HFFc6 (cell line): Measurements from ENCODE around the gene DYSF. TPM values are rescaled to one million over a fixed set of nuclear protein-coding genes. Genes with fewer than 3 reads are reported as not detected.

ENCODE experiments used
- DNase-seq: peaks from one replicate; pipeline ENCODE4 v3.0.0-alpha.2; 2018
- H3K27ac Mint-ChIP-seq: 2 replicates; pipeline ENCODE4 v1.8.0; 2020; ENCODE audit warnings: mild to moderate bottlenecking, mixed read lengths
- H3K27me3 Mint-ChIP-seq: 2 replicates; pipeline ENCODE4 v1.8.0; 2021; ENCODE audit warnings: mild to moderate bottlenecking, moderate library complexity, mixed read lengths; ENCODE audit not compliant: insufficient read depth
- H3K36me3 Mint-ChIP-seq: 2 replicates; pipeline ENCODE4 v1.8.0; 2021; ENCODE audit warnings: low read depth, mixed read lengths
- H3K4me1 Mint-ChIP-seq: 2 replicates; pipeline ENCODE4 v1.8.0; 2020; ENCODE audit warnings: low read depth, mixed read lengths
- H3K4me3 Mint-ChIP-seq: 2 replicates; pipeline ENCODE4 v1.8.0; 2020; ENCODE audit warnings: mild to moderate bottlenecking, moderate library complexity, mixed read lengths
- H3K9me3 Mint-ChIP-seq: 2 replicates; pipeline ENCODE4 v1.8.0; 2020; ENCODE audit warnings: mild to moderate bottlenecking, mixed read lengths
- CTCF ChIP-seq: fragments of 200-600 bp; sonication (generic); IDR thresholded peaks from 2 replicates; pipeline ENCODE4 v1.5.0; 2021; ENCODE audit warnings: antibody characterized with exemption, mild to moderate bottlenecking
- total RNA-seq, 6 experiments: library from RNA; stranded (reverse); fragmentation: NEBNext Ultra II Directional; extraction: Animal tissue kit (Norgen Biotek cat#: 25700); gene quantifications; 2 replicates in 1 of 6; 3 replicates in 5 of 6; pipeline ENCODE4 v1.2.3, GENCODE V29; 2021

The DYSF gene
- total RNA-seq, 6 experiments from 2014 or later, result 0.07 to 0.57 (median 0.32) TPM

GRCh38 chr2:71587509-71588073 lies 134.2 kb downstream of the DYSF start:
- no peak overlapping the region for H3K4me3 Mint-ChIP-seq
- peaks cover 75% of the 10 kb centered on the region for H3K27me3 Mint-ChIP-seq
- TF ChIP-seq CTCF, result no peak
- H3K9me3 Mint-ChIP-seq, result no peaks in the 10 kb centered on the region
- no peak overlapping the region for H3K27ac Mint-ChIP-seq
- H3K4me1 Mint-ChIP-seq, result no peaks in the 10 kb centered on the region
- no peak for DNase-seq
- H3K36me3 Mint-ChIP-seq, result no peaks in the 10 kb centered on the region

- H3K36me3 Mint-ChIP-seq, result no peaks in the 10 kb centered on the region
- no peak for DNase-seq
- no peak overlapping the region for H3K27ac Mint-ChIP-seq
- H3K9me3 Mint-ChIP-seq, result no peaks in the 10 kb centered on the region
- H3K4me1 Mint-ChIP-seq, result no peaks in the 10 kb centered on the region
- peaks cover 68% of the 10 kb centered on the region for H3K27me3 Mint-ChIP-seq
- no peak for TF ChIP-seq CTCF
- no peak overlapping the region for H3K4me3 Mint-ChIP-seq
Observed at GRCh38 chr2:71588497-71589170, 135.3 kb downstream of the DYSF start.

GRCh38 chr2:71589763-71590162 lies 136.4 kb downstream of the DYSF start:
- no peak for TF ChIP-seq CTCF
- Mint-ChIP-seq H3K9me3 (no peaks in the 10 kb centered on the region), H3K27me3 (peaks cover 74% of the 10 kb centered on the region), H3K36me3 (no peaks in the 10 kb centered on the region), H3K27ac (no peak overlapping the region), H3K4me1 (no peaks in the 10 kb centered on the region), H3K4me3 (no peak overlapping the region)
- no peak for DNase-seq

GRCh38 chr2:71591044-71591443 lies 137.7 kb downstream of the DYSF start:
- Mint-ChIP-seq H3K9me3 (no peaks in the 10 kb centered on the region), H3K36me3 (no peaks in the 10 kb centered on the region), H3K4me3 (no peak overlapping the region), H3K4me1 (no peaks in the 10 kb centered on the region), H3K27ac (no peak overlapping the region), H3K27me3 (peaks cover 70% of the 10 kb centered on the region)
- no peak for DNase-seq
- TF ChIP-seq CTCF, result no peak

- Mint-ChIP-seq H3K36me3 (no peaks in the 10 kb centered on the region), H3K4me1 (no peaks in the 10 kb centered on the region), H3K4me3 (no peak overlapping the region), H3K9me3 (no peaks in the 10 kb centered on the region), H3K27me3 (peaks cover 64% of the 10 kb centered on the region), H3K27ac (no peak overlapping the region)
- no peak for DNase-seq
- TF ChIP-seq CTCF, result no peak
Observed at GRCh38 chr2:71592181-71592711, 138.9 kb downstream of the DYSF start.
